Left ventricle myocardium inferior (tissue), 1 donor: ENCODE results near the gene CDK14. TPM values are rescaled to one million over a fixed set of nuclear protein-coding genes. Genes with fewer than 3 reads are reported as not detected.

Experiments used
- DNase-seq: peaks from one replicate; pipeline ENCODE4 v3.0.0-alpha.2; 2020
- H3K27ac ChIP-seq: fragments of 200-600 bp; replicated peaks from 2 replicates; pipeline ENCODE4 v1.8.0; 2021
- H3K27me3 ChIP-seq: fragments of 200-600 bp; 2 replicates; pipeline ENCODE4 v1.8.0; 2021; ENCODE audit warnings: low read depth
- H3K36me3 ChIP-seq: fragments of 200-600 bp; 2 replicates; pipeline ENCODE4 v1.8.0; 2021
- H3K4me1 ChIP-seq: fragments of 200-600 bp; 2 replicates; pipeline ENCODE4 v1.8.0; 2021
- H3K4me3 ChIP-seq: fragments of 200-600 bp; 2 replicates; pipeline ENCODE4 v1.8.0; 2021; ENCODE audit warnings: mild to moderate bottlenecking, moderate library complexity
- H3K9me3 ChIP-seq: fragments of 200-600 bp; replicated peaks from 2 replicates; pipeline ENCODE4 v1.8.0; 2021
- CTCF ChIP-seq: fragments of 200-600 bp; IDR thresholded peaks from 2 replicates; pipeline ENCODE4 v1.8.0; 2021; ENCODE audit warnings: antibody characterized with exemption, mild to moderate bottlenecking, borderline replicate concordance
- intact Hi-C: fragments of 100-400 bp; cut with micrococcal nuclease; formaldehyde crosslinking; loops from one replicate; pipeline ENCODE4 v1.11.0; 2022
- total RNA-seq: library from RNA; stranded (reverse); fragmentation: NEBNext Ultra II Directional; extraction: Animal tissue kit (Norgen Biotek cat#: 25700); gene quantifications from one replicate; pipeline ENCODE4 v1.2.1, GENCODE V29; 2021
- donor health status: DM: no; HTN: yes; CAD: no; lungs with severe emphysema.

The CDK14 gene
- total RNA-seq, 1 donor from 2014 or later: 18.7 TPM

- Histone ChIP-seq H3K27ac (no peak overlapping the region), H3K27me3 (no peaks in the 10 kb centered on the region), H3K9me3 (no peaks in the 10 kb centered on the region), H3K36me3 (no peaks in the 10 kb centered on the region), H3K4me1 (no peaks in the 10 kb centered on the region), H3K4me3 (no peak overlapping the region)
- intact Hi-C loops: no loop called here
- DNase-seq: no peak
- no peak for TF ChIP-seq CTCF
These were observed 281.1 kb downstream of the CDK14 start for GRCh38 chr7:90877201-90877600.

DNA sequence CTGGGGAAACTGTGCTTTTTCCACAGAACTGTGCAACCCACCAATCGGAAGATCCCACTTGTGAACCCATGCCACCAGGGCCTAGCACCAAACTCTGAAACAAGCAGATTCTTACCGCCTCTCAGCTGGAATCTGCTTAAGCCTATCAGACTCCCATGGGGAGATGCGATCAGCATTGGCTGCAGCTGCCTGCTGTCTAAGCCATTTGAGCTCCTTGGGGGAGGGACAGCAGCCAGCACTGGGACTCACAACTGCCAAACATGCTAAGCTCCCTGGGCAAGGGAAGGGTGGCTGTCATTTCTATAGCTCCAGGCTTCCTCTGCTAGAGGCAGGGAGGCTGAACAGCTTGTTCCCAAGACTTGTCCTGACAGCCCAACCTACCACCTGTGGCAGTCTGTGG is 283.8 kb downstream of the CDK14 start:
- peak; percentile 40 for DNase-seq
- TF ChIP-seq CTCF: no peak
- H3K36me3 ChIP-seq: no peaks in the 10 kb centered on the region
- H3K9me3 ChIP-seq: no peaks in the 10 kb centered on the region
- intact Hi-C loops: no loop called here
- H3K27ac ChIP-seq: no peak overlapping the region
- no peaks in the 10 kb centered on the region for H3K27me3 ChIP-seq
- no peaks in the 10 kb centered on the region for H3K4me1 ChIP-seq
- H3K4me3 ChIP-seq: no peak overlapping the region

DNA sequence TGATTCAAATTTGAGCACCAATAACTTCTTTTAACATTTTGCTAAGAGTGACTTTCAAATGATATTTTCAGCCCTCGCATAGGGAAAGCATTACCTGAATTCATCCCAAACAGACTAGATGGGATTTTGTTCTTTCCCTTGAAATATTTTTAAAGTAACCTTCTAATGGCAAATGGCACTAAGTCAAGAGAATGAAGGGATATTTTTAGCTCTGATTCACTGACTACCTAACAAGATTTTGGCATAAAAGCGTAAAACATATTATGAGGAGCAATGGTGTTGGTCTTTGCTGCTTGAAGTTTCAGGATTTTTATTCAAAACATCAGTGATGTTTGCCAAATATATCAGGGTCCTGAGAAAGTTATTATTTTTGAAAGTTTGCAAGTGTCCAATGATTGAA is 290.3 kb downstream of the CDK14 start:
- no peak overlapping the region for H3K4me3 ChIP-seq
- H3K9me3 ChIP-seq: no peaks in the 10 kb centered on the region
- no peaks in the 10 kb centered on the region for H3K36me3 ChIP-seq
- no peak overlapping the region for H3K27ac ChIP-seq
- intact Hi-C loops: no loop called here
- DNase-seq: no peak
- TF ChIP-seq CTCF: no peak
- H3K27me3 ChIP-seq: no peaks in the 10 kb centered on the region
- peaks cover 14% of the 10 kb centered on the region for H3K4me1 ChIP-seq

- Histone ChIP-seq H3K36me3 (no peaks in the 10 kb centered on the region), H3K4me1 (peaks cover 23% of the 10 kb centered on the region), H3K27ac (no peak overlapping the region), H3K9me3 (no peaks in the 10 kb centered on the region), H3K27me3 (no peaks in the 10 kb centered on the region), H3K4me3 (no peak overlapping the region)
- TF ChIP-seq CTCF: no peak
- intact Hi-C loops: no loop called here
- no peak for DNase-seq
These were observed 293.1 kb downstream of the CDK14 start for GRCh38 chr7:90889210-90889609.

DNA sequence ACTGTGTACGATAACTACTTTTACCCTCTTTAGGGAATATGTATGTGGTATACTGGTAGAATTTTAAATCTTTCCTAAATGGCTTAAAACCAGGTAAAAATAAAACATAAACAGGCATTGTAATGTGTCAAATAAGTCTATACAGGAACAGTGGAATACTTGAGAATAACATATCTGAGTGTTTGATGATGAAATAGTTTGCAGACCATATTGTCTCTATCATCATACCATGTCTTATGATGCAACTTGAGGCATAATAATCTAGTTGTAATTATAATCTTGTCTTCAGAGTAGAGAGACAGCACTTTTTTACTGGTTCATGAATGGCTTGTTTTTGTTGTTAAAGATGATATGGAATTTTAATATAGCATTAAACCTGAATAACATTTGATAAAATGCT is 293.5 kb downstream of the CDK14 start:
- no peak for DNase-seq
- Histone ChIP-seq H3K4me1 (peaks cover 23% of the 10 kb centered on the region), H3K27me3 (no peaks in the 10 kb centered on the region), H3K4me3 (no peak overlapping the region), H3K27ac (no peak overlapping the region), H3K36me3 (no peaks in the 10 kb centered on the region), H3K9me3 (no peaks in the 10 kb centered on the region)
- TF ChIP-seq CTCF: no peak
- intact Hi-C loops: no loop called here

DNA sequence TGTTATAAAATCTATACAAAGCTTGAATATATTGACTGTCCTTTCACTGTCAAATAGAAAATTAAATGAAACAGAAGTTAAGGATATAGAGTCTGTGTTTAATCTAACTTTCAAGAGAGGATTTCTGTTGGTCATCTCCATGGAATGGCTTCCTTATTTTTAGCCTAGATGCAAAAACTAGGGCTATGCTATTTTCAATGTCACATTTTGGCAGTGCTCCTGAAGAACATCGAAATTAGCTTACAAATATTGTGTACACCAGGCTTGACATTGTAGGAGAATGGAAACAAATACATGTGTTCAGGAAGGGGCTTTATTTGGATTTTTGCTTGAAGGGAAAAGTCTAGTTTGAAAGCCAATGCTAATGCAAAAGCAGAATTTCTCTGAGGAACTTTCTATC is 295.4 kb downstream of the CDK14 start:
- TF ChIP-seq CTCF: no peak
- no peak for DNase-seq
- Histone ChIP-seq H3K4me3 (no peak overlapping the region), H3K9me3 (no peaks in the 10 kb centered on the region), H3K4me1 (peaks cover 14% of the 10 kb centered on the region), H3K27ac (no peak overlapping the region), H3K36me3 (no peaks in the 10 kb centered on the region), H3K27me3 (no peaks in the 10 kb centered on the region)
- intact Hi-C loops: no loop called here
